ENCODE measurements around the gene PPP4R1.

GRCh38 chr18:9608728-9609127 is 5.6 kb downstream of the PPP4R1 start:
- TF ChIP-seq, protein P1, sequence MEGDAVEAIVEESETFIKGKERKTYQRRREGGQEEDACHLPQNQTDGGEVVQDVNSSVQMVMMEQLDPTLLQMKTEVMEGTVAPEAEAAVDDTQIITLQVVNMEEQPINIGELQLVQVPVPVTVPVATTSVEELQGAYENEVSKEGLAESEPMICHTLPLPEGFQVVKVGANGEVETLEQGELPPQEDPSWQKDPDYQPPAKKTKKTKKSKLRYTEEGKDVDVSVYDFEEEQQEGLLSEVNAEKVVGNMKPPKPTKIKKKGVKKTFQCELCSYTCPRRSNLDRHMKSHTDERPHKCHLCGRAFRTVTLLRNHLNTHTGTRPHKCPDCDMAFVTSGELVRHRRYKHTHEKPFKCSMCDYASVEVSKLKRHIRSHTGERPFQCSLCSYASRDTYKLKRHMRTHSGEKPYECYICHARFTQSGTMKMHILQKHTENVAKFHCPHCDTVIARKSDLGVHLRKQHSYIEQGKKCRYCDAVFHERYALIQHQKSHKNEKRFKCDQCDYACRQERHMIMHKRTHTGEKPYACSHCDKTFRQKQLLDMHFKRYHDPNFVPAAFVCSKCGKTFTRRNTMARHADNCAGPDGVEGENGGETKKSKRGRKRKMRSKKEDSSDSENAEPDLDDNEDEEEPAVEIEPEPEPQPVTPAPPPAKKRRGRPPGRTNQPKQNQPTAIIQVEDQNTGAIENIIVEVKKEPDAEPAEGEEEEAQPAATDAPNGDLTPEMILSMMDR (IDR thresholded peaks at IDR 0.05; ENCODE audit: low read depth, low read length): no peak
- no peak for TF ChIP-seq POLR2A (IDR thresholded peaks at IDR 0.05; ENCODE audit: extremely low read depth, insufficient read length)

Data from NB4 (cell line).